H1 (cell line): ENCODE data around the gene FAIM2. TPM values are rescaled to one million over a fixed set of nuclear protein-coding genes. Genes with fewer than 3 reads are reported as not detected.
A peak's percentile ranks its signal among the peaks of the same experiment; 100 is the strongest.

Experiments
- CTCF ChIA-PET: fragments of 300-600 bp; sonication (Branson Sonifier 250); formaldehyde crosslinking; loops from one replicate; lab custom pipeline; 2021; ENCODE audit not compliant: partially characterized antibody; lab: Charles Lee
- POLR2A ChIA-PET: fragments of 300-600 bp; sonication (Branson Sonifier 250); formaldehyde crosslinking; loops from one replicate; lab custom pipeline; 2021; ENCODE audit warnings: inconsistent platforms; ENCODE audit not compliant: partially characterized antibody; lab: Charles Lee
- DNase-seq, 2 experiments: peaks; one replicate each; pipeline versions ENCODE4 v3.0.0 to v3.0.0-alpha.2; 2010 to 2022; ENCODE audit warnings: low spot score in 2 of 2, low read depth in 1 of 2, mixed read lengths in 1 of 2
- FAIRE-seq: peaks from 2 replicates; lab custom pipeline; 2011; peaks lifted over from hg19 to GRCh38; lab: Jason Lieb, UNC
- H2AFZ ChIP-seq: 2 replicates; pipeline ENCODE4 v1.8.1; 2012; ENCODE audit warnings: low read length, inconsistent platforms
- H2AK5ac ChIP-seq: 2 replicates; pipeline ENCODE4 v1.6.1; 2013; ENCODE audit warnings: low read depth, low read length
- H2BK120ac ChIP-seq: replicated peaks from 2 replicates; pipeline ENCODE3; 2013; ENCODE audit warnings: low read depth, low read length, inconsistent platforms
- H2BK12ac ChIP-seq: 2 replicates; pipeline ENCODE4 v1.6.1; 2013; ENCODE audit warnings: low read depth, low read length
- H2BK15ac ChIP-seq: 2 replicates; pipeline ENCODE4 v1.6.1; 2013; ENCODE audit warnings: low read length
- H2BK20ac ChIP-seq: 2 replicates; pipeline ENCODE4 v1.6.1; 2013; ENCODE audit warnings: low read length
- H2BK5ac ChIP-seq: 2 replicates; pipeline ENCODE4 v1.6.1; 2013; ENCODE audit warnings: low read depth, low read length
- H3K14ac ChIP-seq: 2 replicates; pipeline ENCODE4 v1.6.1; 2013; ENCODE audit warnings: inconsistent platforms; ENCODE audit not compliant: insufficient read length
- H3K18ac ChIP-seq: 2 replicates; pipeline ENCODE4 v1.6.1; 2013; ENCODE audit warnings: low read length; ENCODE audit errors: extremely low read depth
- H3K23ac ChIP-seq: 2 replicates; pipeline ENCODE4 v1.6.1; 2013; ENCODE audit warnings: inconsistent platforms; ENCODE audit not compliant: insufficient read length
- H3K23me2 ChIP-seq: 2 replicates; pipeline ENCODE4 v1.6.1; 2013; ENCODE audit warnings: low read depth, low read length
- H3K27ac ChIP-seq: 2 replicates; pipeline ENCODE4 v1.6.1; 2011; ENCODE audit warnings: low read depth, low read length, inconsistent platforms
- H3K27me3 ChIP-seq, 4 experiments: replicated peaks in 1 of 4; 1 replicate in 1 of 4; 2 replicates in 3 of 4; pipeline versions ENCODE4 v1.6.1 to v1.8.1; 2011 to 2013; ENCODE audit warnings: low read length in 3 of 4, mild to moderate bottlenecking in 3 of 4, inconsistent platforms in 2 of 4, mixed read lengths in 2 of 4, moderate library complexity in 1 of 4; ENCODE audit not compliant: control insufficient read depth in 3 of 4, insufficient read depth in 3 of 4; ENCODE audit errors: extremely low read depth in 1 of 4
- H3K36me3 ChIP-seq, 4 experiments: 2 replicates each; pipeline versions ENCODE4 v1.6.1 to v1.8.1; 2011 to 2013; ENCODE audit warnings: mild to moderate bottlenecking in 4 of 4, low read length in 3 of 4, moderate library complexity in 2 of 4, control low read depth in 1 of 4, inconsistent platforms in 1 of 4; ENCODE audit not compliant: insufficient read depth in 4 of 4, control insufficient read depth in 2 of 4
- H3K4ac ChIP-seq: replicated peaks from 2 replicates; pipeline ENCODE3; 2013; ENCODE audit warnings: low read length, low read depth, mixed read lengths, inconsistent platforms; ENCODE audit not compliant: insufficient read length
- H3K4me1 ChIP-seq, 4 experiments: replicated peaks in 1 of 4; 1 replicate in 1 of 4; 2 replicates in 3 of 4; pipeline versions ENCODE4 v1.6.1 to v1.8.1; 2011 to 2013; ENCODE audit warnings: low read length in 3 of 4, inconsistent platforms in 2 of 4, mixed read lengths in 1 of 4; ENCODE audit not compliant: insufficient read depth in 4 of 4, control insufficient read depth in 3 of 4
- H3K4me2 ChIP-seq, 2 experiments: 2 replicates each; pipeline versions ENCODE4 v1.6.1 to v1.8.1; 2011 to 2013; ENCODE audit warnings: low read depth in 2 of 2, low read length in 2 of 2, control low read depth in 1 of 2, inconsistent platforms in 1 of 2, mild to moderate bottlenecking in 1 of 2; ENCODE audit not compliant: insufficient read depth in 1 of 2
- H3K4me3 ChIP-seq, 4 experiments: fragments of 200-600, 300-600 bp in 1 of 4; sonication (generic), shearing (Covaris generic), sonication (Bioruptor Twin) in 1 of 4; 2 replicates each; pipeline versions ENCODE4 v1.5.1 to v1.8.1; 2011 to 2016; ENCODE audit warnings: low read length in 4 of 4, low read depth in 3 of 4, control low read depth in 2 of 4, inconsistent platforms in 2 of 4, mild to moderate bottlenecking in 2 of 4, mixed read lengths in 1 of 4, moderate library complexity in 1 of 4; ENCODE audit not compliant: insufficient read depth in 2 of 4; ENCODE audit errors: extremely low read depth in 1 of 4
- H3K56ac ChIP-seq: replicated peaks from 2 replicates; pipeline ENCODE3; 2013; ENCODE audit warnings: low read depth, mild to moderate bottlenecking, mixed read lengths, low read length, inconsistent platforms; ENCODE audit not compliant: insufficient read length
- H3K79me1 ChIP-seq: 2 replicates; pipeline ENCODE4 v1.6.1; 2013; ENCODE audit warnings: low read depth, low read length, control low read depth
- H3K79me2 ChIP-seq, 2 experiments: 2 replicates each; pipeline versions ENCODE4 v1.6.1 to v1.8.1; 2012 to 2013; ENCODE audit warnings: low read length in 2 of 2, mild to moderate bottlenecking in 2 of 2, inconsistent platforms in 1 of 2; ENCODE audit not compliant: insufficient read depth in 2 of 2, control insufficient read depth in 1 of 2
- H3K9ac ChIP-seq, 4 experiments: replicated peaks in 1 of 4; 1 replicate in 1 of 4; 2 replicates in 3 of 4; pipeline versions ENCODE4 v1.6.1 to v1.8.1; 2011 to 2013; ENCODE audit warnings: low read depth in 3 of 4, low read length in 3 of 4, control low read depth in 2 of 4, mild to moderate bottlenecking in 2 of 4, moderate library complexity in 2 of 4, inconsistent platforms in 1 of 4; ENCODE audit errors: extremely low read depth in 1 of 4
- H3K9me3 ChIP-seq, 2 experiments: 2 replicates each; pipeline versions ENCODE4 v1.6.1 to v1.8.1; 2012 to 2013; ENCODE audit warnings: mild to moderate bottlenecking in 2 of 2, moderate library complexity in 2 of 2, control low read depth in 1 of 2, inconsistent platforms in 1 of 2, low read depth in 1 of 2, low read length in 1 of 2, mixed read lengths in 1 of 2; ENCODE audit not compliant: insufficient read depth in 2 of 2
- H4K20me1 ChIP-seq, 2 experiments: replicated peaks in 1 of 2; 2 replicates each; pipeline versions ENCODE3 to v1.8.1; 2011 to 2013; ENCODE audit warnings: inconsistent platforms in 2 of 2, low read length in 2 of 2, mild to moderate bottlenecking in 1 of 2; ENCODE audit not compliant: insufficient read depth in 2 of 2, control insufficient read depth in 1 of 2
- H4K5ac ChIP-seq: 2 replicates; pipeline ENCODE4 v1.6.1; 2013; ENCODE audit warnings: low read length, low read depth, mixed read lengths, inconsistent platforms; ENCODE audit not compliant: insufficient read length
- H4K8ac ChIP-seq: 2 replicates; pipeline ENCODE4 v1.8.0; 2013; ENCODE audit warnings: mild to moderate bottlenecking, moderate library complexity, low read length, inconsistent platforms; ENCODE audit not compliant: insufficient read depth; ENCODE audit errors: extremely low read depth
- H4K91ac ChIP-seq: replicated peaks from 2 replicates; pipeline ENCODE3; 2013; ENCODE audit warnings: low read length, mixed read lengths, inconsistent platforms; ENCODE audit not compliant: insufficient read length
- BCL11A ChIP-seq, 2 experiments: IDR thresholded peaks; one replicate each; pipeline ENCODE4 v1.6.1; 2011; ENCODE audit warnings: low read depth in 2 of 2, low read length in 2 of 2, mild to moderate bottlenecking in 2 of 2
- CHD2 ChIP-seq: IDR thresholded peaks from 2 replicates; pipeline ENCODE4 v1.6.1; 2012; ENCODE audit warnings: low read length, improper control_type of control experiment
- EGR1 ChIP-seq: IDR thresholded peaks from 2 replicates; pipeline ENCODE4 v1.6.1; 2011; ENCODE audit warnings: low read depth, low read length, borderline replicate concordance
- EZH2 ChIP-seq: fragments of 200-600 bp; sonication (generic); IDR thresholded peaks from 2 replicates; pipeline ENCODE4 v1.7.1; 2012; ENCODE audit warnings: low read depth, mild to moderate bottlenecking, moderate library complexity, low read length, inconsistent platforms; ENCODE audit not compliant: severe bottlenecking
- GTF2F1 ChIP-seq: IDR thresholded peaks from 2 replicates; pipeline ENCODE4 v1.6.1; 2012; ENCODE audit warnings: low read depth, low read length, improper control_type of control experiment, borderline replicate concordance
- KDM1A ChIP-seq: fragments of 200-600, 300-600 bp; sonication (generic); IDR thresholded peaks from 2 replicates; pipeline ENCODE4 v1.7.1; 2016; ENCODE audit warnings: mild to moderate bottlenecking, low read length, borderline replicate concordance
- KDM4A ChIP-seq: IDR thresholded peaks from one replicate; pipeline ENCODE4 v1.7.1; 2012; ENCODE audit warnings: low read depth, mild to moderate bottlenecking, moderate library complexity, low read length, inconsistent platforms; ENCODE audit not compliant: severe bottlenecking
- KDM5A ChIP-seq: fragments of 200-600 bp; IDR thresholded peaks from 2 replicates; pipeline ENCODE4 v1.7.1; 2012; ENCODE audit warnings: mild to moderate bottlenecking, low read length, inconsistent platforms, mixed read lengths
- SIX5 ChIP-seq: IDR thresholded peaks from 2 replicates; pipeline ENCODE4 v1.6.1; 2011; ENCODE audit warnings: mild to moderate bottlenecking, low read depth, low read length
- SP2 ChIP-seq: IDR thresholded peaks from 2 replicates; pipeline ENCODE4 v1.6.1; 2012; ENCODE audit warnings: mild to moderate bottlenecking, low read length, inconsistent platforms
- SRF ChIP-seq: IDR thresholded peaks from 2 replicates; pipeline ENCODE4 v1.6.1; 2011; ENCODE audit warnings: mild to moderate bottlenecking, low read depth, low read length, moderate library complexity
- TAF7 ChIP-seq: optimal IDR thresholded peaks from 2 replicates; pipeline ENCODE3; 2011; ENCODE audit warnings: low read depth, mild to moderate bottlenecking, inconsistent platforms, low read length, moderate library complexity, borderline replicate concordance
- TBP ChIP-seq: IDR thresholded peaks from 2 replicates; pipeline ENCODE4 v1.6.1; 2011; ENCODE audit warnings: low read depth, low read length, improper control_type of control experiment
- YY1 ChIP-seq: IDR thresholded peaks from 2 replicates; pipeline ENCODE4 v1.6.1; 2011; ENCODE audit warnings: low read depth, mild to moderate bottlenecking, low read length
- WGBS, 2 experiments: shearing (Covaris generic) in 1 of 2; methylation state at CpG; one replicate each; pipeline versions ENCODE4 v1.1.6 to v1.1.7; 2013 to 2015; ENCODE audit warnings: low lambda C conversion rate in 2 of 2, mixed read lengths in 2 of 2, inconsistent platforms in 1 of 2, low coverage in 1 of 2, missing lambda C conversion rate in 1 of 2; ENCODE audit not compliant: insufficient replicate concordance in 2 of 2, insufficient coverage in 1 of 2, insufficient read length in 1 of 2; ENCODE audit errors: extremely low coverage in 1 of 2, missing lambda C conversion rate in 1 of 2; 5-methylcytosine and 5-hydroxymethylcytosine counted together
- polyA plus RNA-seq, 7 experiments: library from polyadenylated mRNA; depleted of rRNA in 3 of 7; stranded (reverse) in 5 of 7; unstranded in 2 of 7; fragments of >200 nt in 5 of 7; fragments of 200-250 nt in 2 of 7; gene quantifications; 1 replicate in 5 of 7; 2 replicates in 1 of 7; 4 replicates in 1 of 7; pipeline versions ENCODE4 v1.2.1 to v1.2.3, GENCODE V29; 2011 to 2013; ENCODE audit warnings: missing spikeins in 2 of 7, mixed read lengths in 2 of 7
- total RNA-seq: library from RNA; stranded (reverse); fragmentation: NEBNext Ultra II Directional; extraction: Animal tissue kit (Norgen Biotek cat#: 25700); gene quantifications from 2 replicates; pipeline ENCODE4 v1.2.1, GENCODE V29; 2021
- TF ChIP-seq, protein P1 (sequence below): IDR thresholded peaks from 2 replicates; pipeline ENCODE4 v1.6.1; 2011; ENCODE audit warnings: low read depth, mild to moderate bottlenecking, low read length; ENCODE audit not compliant: insufficient read depth

FAIM2 gene
- total and polyA plus RNA-seq, 2 of the 8 experiments (the other 6 are each of a cell fraction or from before 2014, with no cell fraction given), result 0.89 to 1.3 TPM

DNA sequence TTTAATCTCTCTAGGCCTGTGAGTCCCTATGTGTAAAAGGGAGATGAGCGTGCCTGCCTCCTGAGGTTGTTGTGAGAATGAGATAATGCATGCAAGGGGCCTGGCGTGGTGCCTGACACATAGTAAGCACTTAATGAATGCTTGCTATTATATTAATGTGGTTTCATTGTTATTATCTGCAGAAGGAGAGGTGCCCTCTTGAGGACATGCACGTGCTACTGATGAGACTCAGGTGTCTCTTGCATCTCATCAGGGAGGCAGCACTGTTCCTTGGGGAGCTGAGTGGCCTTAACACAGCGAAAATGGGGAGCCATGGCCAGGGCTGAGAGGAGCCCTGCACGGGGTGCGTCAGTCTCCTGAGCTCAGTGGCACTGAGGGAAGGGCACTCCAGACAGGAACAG, 30.9 kb downstream of the FAIM2 start:
- H3K23ac ChIP-seq, result no peak overlapping the region
- no peak overlapping the region for H2AFZ ChIP-seq
- H3K23me2 ChIP-seq, result no peaks in the 10 kb centered on the region
- no peak overlapping the region for H3K14ac ChIP-seq
- ChIA-PET POLR2A (interaction anchor here (0.8 to 2.2 kb wide), 2 partner anchors 9 to 15 kb away, joined by 3 to 8 read pairs; no protein-coding TSS in a partner anchor), CTCF (interaction anchor here (1.1 to 10.0 kb wide), 8 partner anchors 9 to 95 kb away, joined by 3 to 137 read pairs (median 7); partner anchors contain the start of gene AQP5)
- H3K4me1 ChIP-seq, result no peaks in the 10 kb centered on the region
- DNase-seq (peak in 1 of 2 experiments; percentile 33), FAIRE-seq (no peak)
- H3K4ac ChIP-seq, result no peak overlapping the region
- H3K4me2 ChIP-seq, result no peak overlapping the region
- H3K4me3 ChIP-seq, result no peak overlapping the region
- H4K91ac ChIP-seq, result no peak overlapping the region
- 87% methylated on average over 6 of the region's 6 CpGs; no CpG with 5 or more reads in 1 of the 2 experiments for WGBS, 2 experiments
- no peak overlapping the region for H3K27ac ChIP-seq
- no peak overlapping the region for H2AK5ac ChIP-seq
- H4K20me1 ChIP-seq, result peaks cover 0 to 3% of the 10 kb centered on the region in 2 experiments
- H3K18ac ChIP-seq, result no peak overlapping the region
- no peaks in the 10 kb centered on the region for H3K9me3 ChIP-seq
- H2BK120ac ChIP-seq, result no peak overlapping the region
- no peak overlapping the region for H2BK5ac ChIP-seq
- no peaks in the 10 kb centered on the region for H3K36me3 ChIP-seq
- no peak overlapping the region for H2BK15ac ChIP-seq
- H3K79me2 ChIP-seq, result no peaks in the 10 kb centered on the region
- H3K9ac ChIP-seq, result no peak overlapping the region
- H3K79me1 ChIP-seq, result no peaks in the 10 kb centered on the region
- H4K8ac ChIP-seq, result no peak overlapping the region
- H3K56ac ChIP-seq, result no peak overlapping the region
- H3K27me3 ChIP-seq, result no peaks in the 10 kb centered on the region
- no peak overlapping the region for H2BK20ac ChIP-seq
- no peak overlapping the region for H2BK12ac ChIP-seq
- H4K5ac ChIP-seq, result no peak overlapping the region
- TF ChIP-seq TBP, result no peak
- TF ChIP-seq CHD2, result no peak
- TF ChIP-seq SRF, result no peak
- no peak for TF ChIP-seq SP2
- no peak for TF ChIP-seq TAF7
- TF ChIP-seq, protein P1, sequence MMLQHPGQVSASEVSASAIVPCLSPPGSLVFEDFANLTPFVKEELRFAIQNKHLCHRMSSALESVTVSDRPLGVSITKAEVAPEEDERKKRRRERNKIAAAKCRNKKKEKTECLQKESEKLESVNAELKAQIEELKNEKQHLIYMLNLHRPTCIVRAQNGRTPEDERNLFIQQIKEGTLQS, result no peak
- no peak for TF ChIP-seq EZH2
- no peak for TF ChIP-seq BCL11A (IDR thresholded peaks at IDR 0.05; ENCODE audit: low read depth in 2 of 2, low read length in 2 of 2)
- TF ChIP-seq KDM5A, result no peak
- TF ChIP-seq KDM4A, result no peak
- no peak for TF ChIP-seq KDM1A
- TF ChIP-seq SIX5, result no peak
- TF ChIP-seq EGR1, result no peak
- no peak for TF ChIP-seq YY1
- TF ChIP-seq GTF2F1, result no peak
